Right lobe of liver (tissue), 6 donors: Measurements from ENCODE around the gene TRPM3. TPM values are rescaled to one million over a fixed set of nuclear protein-coding genes. Genes with fewer than 3 reads are reported as not detected.

ENCODE experiments used
- ATAC-seq, 4 donors: fragments of 200-7000 bp; cut with Tn5 transposase; one replicate each; pipeline ENCODE4 v1.9.1; 2020; ENCODE audit warnings: mild to moderate bottlenecking in 4 of 4, moderate library complexity in 4 of 4
- DNase-seq, 3 donors: peaks; one replicate each; pipeline ENCODE4 v3.0.0-alpha.2; 2020
- H3K27ac ChIP-seq, 3 donors: fragments of 200-600 bp; one replicate each; pipeline ENCODE4 v1.8.0; 2022
- H3K27me3 ChIP-seq, 2 donors: fragments of 200-600 bp; one replicate each; pipeline ENCODE4 v1.8.0; 2022
- H3K36me3 ChIP-seq, 4 donors: fragments of 200-600 bp; sonication (generic) in 1 of 4; one replicate each; pipeline versions ENCODE4 v1.5.1 to v1.8.0; 2017 to 2022; ENCODE audit warnings: control low read depth in 1 of 4
- H3K4me1 ChIP-seq, 4 donors: fragments of 200-600 bp; sonication (generic) in 1 of 4; one replicate each; pipeline versions ENCODE4 v1.5.1 to v1.8.0; 2017 to 2022; ENCODE audit warnings: control low read depth in 1 of 4
- H3K4me3 ChIP-seq, 3 donors: fragments of 200-600 bp; one replicate each; pipeline ENCODE4 v1.8.0; 2022
- H3K9me3 ChIP-seq, 4 donors: fragments of 200-600 bp; sonication (generic) in 1 of 4; one replicate each; pipeline versions ENCODE4 v1.5.1 to v1.8.0; 2017 to 2022; ENCODE audit warnings: control low read depth in 1 of 4
- POLR2A ChIP-seq: fragments of 450-650 bp; IDR thresholded peaks from one replicate; pipeline ENCODE4 v1.6.1; 2017; ENCODE audit warnings: antibody characterized with exemption, mild to moderate bottlenecking
- WGBS: methylation state at CpG from one replicate; pipeline ENCODE4 v1.1.6; 2018; ENCODE audit warnings: low coverage, low lambda C conversion rate; ENCODE audit not compliant: insufficient coverage; ENCODE audit errors: missing lambda C conversion rate; 5-methylcytosine and 5-hydroxymethylcytosine counted together
- intact Hi-C, 2 donors: fragments of 100-400 bp; cut with DNase I; formaldehyde crosslinking; loops; one replicate each; pipeline versions ENCODE4 v1.11.2 to v1.14.1; 2022
- total RNA-seq, 6 experiments: library from RNA; depleted of rRNA in 2 of 6; stranded (reverse); fragments of >200 nt in 2 of 6; fragmentation: NEBNext Ultra II Directional in 3 of 6; extraction: Animal tissue kit (Norgen Biotek cat#: 25700) in 3 of 6; gene quantifications; one replicate each; pipeline versions ENCODE4 v1.1.0 to v1.2.4, GENCODE V29; 2016 to 2023
- TF ChIP-seq, protein P1 (sequence below), 4 donors: fragments of 200-600 bp in 3 of 4; fragments of 450-650 bp in 1 of 4; IDR thresholded peaks; one replicate each; pipeline versions ENCODE4 v1.5.1 to v1.8.0; 2016 to 2022; ENCODE audit warnings: antibody characterized with exemption in 4 of 4, mild to moderate bottlenecking in 2 of 4
- donor health status: DM: no; HTN: yes; CAD: no.
- donor health status: DM: no; HTN: no; CAD: no.
- donor health status: DM: no; HTN: no; CAD: no.
- donor health status: DM: no; HTN: yes; CAD: no.
- donor health status: DM: no; HTN: yes; CAD: no.

Gene TRPM3
- total RNA-seq, 6 experiments from 2014 or later = 0.26 to 0.56 (median 0.39) TPM

- ATAC-seq (no peak), DNase-seq (no peak)
- TF ChIP-seq, protein P1, sequence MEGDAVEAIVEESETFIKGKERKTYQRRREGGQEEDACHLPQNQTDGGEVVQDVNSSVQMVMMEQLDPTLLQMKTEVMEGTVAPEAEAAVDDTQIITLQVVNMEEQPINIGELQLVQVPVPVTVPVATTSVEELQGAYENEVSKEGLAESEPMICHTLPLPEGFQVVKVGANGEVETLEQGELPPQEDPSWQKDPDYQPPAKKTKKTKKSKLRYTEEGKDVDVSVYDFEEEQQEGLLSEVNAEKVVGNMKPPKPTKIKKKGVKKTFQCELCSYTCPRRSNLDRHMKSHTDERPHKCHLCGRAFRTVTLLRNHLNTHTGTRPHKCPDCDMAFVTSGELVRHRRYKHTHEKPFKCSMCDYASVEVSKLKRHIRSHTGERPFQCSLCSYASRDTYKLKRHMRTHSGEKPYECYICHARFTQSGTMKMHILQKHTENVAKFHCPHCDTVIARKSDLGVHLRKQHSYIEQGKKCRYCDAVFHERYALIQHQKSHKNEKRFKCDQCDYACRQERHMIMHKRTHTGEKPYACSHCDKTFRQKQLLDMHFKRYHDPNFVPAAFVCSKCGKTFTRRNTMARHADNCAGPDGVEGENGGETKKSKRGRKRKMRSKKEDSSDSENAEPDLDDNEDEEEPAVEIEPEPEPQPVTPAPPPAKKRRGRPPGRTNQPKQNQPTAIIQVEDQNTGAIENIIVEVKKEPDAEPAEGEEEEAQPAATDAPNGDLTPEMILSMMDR (IDR thresholded peaks at IDR 0.05) = no peak
- TF ChIP-seq POLR2A = no peak
- intact Hi-C loops = no loop called here
- no peak overlapping the region for H3K27ac ChIP-seq
- H3K9me3 ChIP-seq = no peaks in the 10 kb centered on the region
- H3K36me3 ChIP-seq = no peaks in the 10 kb centered on the region
- WGBS = 91% methylated on average over 4 of the region's 4 CpGs
- no peak overlapping the region for H3K4me3 ChIP-seq
- H3K4me1 ChIP-seq = peaks cover 0 to 48% (median 9%) of the 10 kb centered on the region in 4 donors
- no peaks in the 10 kb centered on the region for H3K27me3 ChIP-seq
Observed at GRCh38 chr9:71037521-71037920, 83.9 kb downstream of the TRPM3 start.

DNA sequence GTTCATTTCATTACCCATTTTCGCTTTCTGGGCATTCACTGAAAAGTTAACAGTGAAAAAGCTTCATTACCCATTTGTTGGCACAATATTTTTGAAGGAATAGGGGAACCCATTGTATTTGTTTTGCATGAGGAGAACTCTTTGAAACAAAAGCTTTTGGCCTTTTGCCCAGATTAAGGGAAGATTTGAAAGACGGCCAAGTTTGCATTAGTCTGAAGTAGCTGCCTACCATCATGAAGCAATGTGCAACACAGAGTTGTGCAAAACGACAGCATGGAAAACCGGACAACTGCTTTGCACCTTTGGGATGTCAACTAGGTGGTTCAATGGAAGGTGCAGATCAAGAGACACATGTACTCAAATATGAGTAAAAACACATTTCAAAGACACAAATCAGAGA, 84.9 kb downstream of the TRPM3 start:
- Histone ChIP-seq H3K27ac (no peak overlapping the region), H3K4me3 (no peak overlapping the region), H3K36me3 (no peaks in the 10 kb centered on the region), H3K4me1 (peaks cover 0 to 43% (median 5%) of the 10 kb centered on the region in 4 donors), H3K9me3 (no peaks in the 10 kb centered on the region), H3K27me3 (no peaks in the 10 kb centered on the region)
- peak in 1 of 3 donors; percentile 52 for DNase-seq
- 23% methylated on average over 4 of the region's 4 CpGs for WGBS
- intact Hi-C loops = no loop called here
- peak; percentile 61 to 84 (median 70) for ATAC-seq
- TF ChIP-seq, protein P1 (IDR thresholded peaks at IDR 0.05) = no peak
- no peak for TF ChIP-seq POLR2A

DNA sequence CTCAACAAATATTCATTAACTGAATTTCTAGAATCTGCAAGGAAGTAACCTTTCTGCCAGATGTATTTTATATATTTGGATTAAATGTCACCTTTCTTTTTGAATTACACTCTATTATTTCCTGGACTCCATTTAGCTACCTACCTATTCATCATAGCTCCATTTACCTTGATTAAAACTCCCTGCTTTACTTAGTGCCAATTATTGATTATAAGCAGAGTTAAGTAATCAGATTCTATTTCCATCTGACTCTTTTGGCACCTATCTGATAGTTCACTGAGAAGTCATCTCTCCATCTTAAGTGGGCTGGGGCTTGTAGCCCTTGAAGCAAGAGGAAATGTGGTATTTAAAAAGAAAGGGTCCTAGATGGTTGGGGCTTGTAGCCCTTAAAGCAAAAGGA, 88.6 kb downstream of the TRPM3 start:
- Histone ChIP-seq H3K4me1 (peaks cover 0 to 18% (median 0%) of the 10 kb centered on the region in 4 donors), H3K9me3 (no peaks in the 10 kb centered on the region), H3K36me3 (no peaks in the 10 kb centered on the region), H3K27ac (no peak overlapping the region), H3K27me3 (no peaks in the 10 kb centered on the region), H3K4me3 (no peak overlapping the region)
- intact Hi-C loops = no loop called here
- DNase-seq (no peak), ATAC-seq (peak in 3 of 4 donors; percentile 53 to 66 (median 55))
- TF ChIP-seq, protein P1 (IDR thresholded peaks at IDR 0.05) = no peak
- no peak for TF ChIP-seq POLR2A

GRCh38 chr9:71025728-71026127, 95.7 kb downstream of the TRPM3 start:
- intact Hi-C loops = no loop called here
- TF ChIP-seq, protein P1 (IDR thresholded peaks at IDR 0.05) = no peak
- TF ChIP-seq POLR2A = no peak
- Histone ChIP-seq H3K27me3 (no peaks in the 10 kb centered on the region), H3K4me3 (no peak overlapping the region), H3K36me3 (no peaks in the 10 kb centered on the region), H3K9me3 (no peaks in the 10 kb centered on the region), H3K27ac (no peak overlapping the region), H3K4me1 (no peaks in the 10 kb centered on the region)
- WGBS = 100% methylated on average over 1 of the region's 2 CpGs
- DNase-seq (no peak), ATAC-seq (peak in 1 of 4 donors; percentile 10)

GRCh38 chr9:71025201-71025600, 96.2 kb downstream of the TRPM3 start:
- no peaks in the 10 kb centered on the region for H3K4me1 ChIP-seq
- WGBS = 86% methylated on average over 6 of the region's 6 CpGs
- no peaks in the 10 kb centered on the region for H3K9me3 ChIP-seq
- no peak overlapping the region for H3K27ac ChIP-seq
- ATAC-seq (no peak), DNase-seq (no peak)
- no peaks in the 10 kb centered on the region for H3K27me3 ChIP-seq
- intact Hi-C loops = no loop called here
- no peak overlapping the region for H3K4me3 ChIP-seq
- no peaks in the 10 kb centered on the region for H3K36me3 ChIP-seq
- no peak for TF ChIP-seq POLR2A
- TF ChIP-seq, protein P1 (IDR thresholded peaks at IDR 0.05) = no peak
